Measurements from ENCODE around the gene CTPS2.

DNA sequence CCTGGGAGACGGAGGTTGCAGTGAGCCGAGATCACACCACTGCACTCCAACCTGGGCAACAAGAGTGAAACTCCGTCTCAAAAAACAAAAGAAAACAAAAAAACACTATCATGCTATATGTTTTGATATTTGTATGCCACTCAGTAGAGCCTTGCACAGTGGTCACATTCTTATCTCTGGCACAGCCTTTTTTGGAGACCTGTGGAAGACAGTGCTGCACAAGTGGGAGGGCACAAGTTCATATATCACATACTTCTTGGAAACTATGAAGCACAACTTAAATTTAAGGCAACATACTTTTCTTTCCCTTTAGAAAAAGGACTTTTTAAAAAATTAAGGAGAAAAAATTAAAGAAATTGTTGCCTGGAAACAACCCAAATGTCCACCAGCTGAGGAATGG, 76.9 kb downstream of the CTPS2 start:
- TF ChIP-seq CTCF (IDR thresholded peaks at IDR 0.05) (no peak), POLR2AphosphoS5 (IDR thresholded peaks at IDR 0.05) (no peak), POLR2A (IDR thresholded peaks at IDR 0.05) (no peak)

Measured in stomach (tissue), 4 donors.